ENCODE measurements around the gene SLC12A8. TPM values are rescaled to one million over a fixed set of nuclear protein-coding genes. Genes with fewer than 3 reads are reported as not detected.

Gene SLC12A8
- total RNA-seq, 1 donor from 2014 or later = 3.0 TPM

- DNase-seq (ENCODE audit: extremely low spot score, unreplicated experiment) = peak; percentile 77
- Mint-ChIP-seq H3K9me3 (ENCODE audit: unreplicated experiment) (no peaks in the 10 kb centered on the region), H3K27ac (ENCODE audit: unreplicated experiment) (no peak overlapping the region), H3K4me1 (ENCODE audit: unreplicated experiment) (peaks cover 12% of the 10 kb centered on the region), H3K4me3 (ENCODE audit: unreplicated experiment) (no peak overlapping the region), H3K36me3 (ENCODE audit: unreplicated experiment) (no peaks in the 10 kb centered on the region), H3K27me3 (ENCODE audit: unreplicated experiment) (no peaks in the 10 kb centered on the region)
- TF ChIP-seq CTCF (IDR thresholded peaks at IDR 0.05) = no peak
Measured at GRCh38 chr3:125194061-125194848, 18.3 kb downstream of the SLC12A8 start.

- Mint-ChIP-seq H3K4me3 (ENCODE audit: unreplicated experiment) (no peak overlapping the region), H3K4me1 (ENCODE audit: unreplicated experiment) (peaks cover 9% of the 10 kb centered on the region), H3K27me3 (ENCODE audit: unreplicated experiment) (no peaks in the 10 kb centered on the region), H3K27ac (ENCODE audit: unreplicated experiment) (no peak overlapping the region), H3K9me3 (ENCODE audit: unreplicated experiment) (no peaks in the 10 kb centered on the region), H3K36me3 (ENCODE audit: unreplicated experiment) (no peaks in the 10 kb centered on the region)
- TF ChIP-seq CTCF (IDR thresholded peaks at IDR 0.05) = no peak
- DNase-seq (ENCODE audit: extremely low spot score, unreplicated experiment) = no peak
Measured at GRCh38 chr3:125192190-125193035, 20.1 kb downstream of the SLC12A8 start.

- no peaks in the 10 kb centered on the region for H3K36me3 Mint-ChIP-seq (ENCODE audit: unreplicated experiment)
- no peak overlapping the region for H3K4me3 Mint-ChIP-seq (ENCODE audit: unreplicated experiment)
- no peaks in the 10 kb centered on the region for H3K27me3 Mint-ChIP-seq (ENCODE audit: unreplicated experiment)
- H3K9me3 Mint-ChIP-seq (ENCODE audit: unreplicated experiment) = no peaks in the 10 kb centered on the region
- no peak for DNase-seq (ENCODE audit: extremely low spot score, unreplicated experiment)
- peaks cover 14% of the 10 kb centered on the region for H3K4me1 Mint-ChIP-seq (ENCODE audit: unreplicated experiment)
- no peak for TF ChIP-seq CTCF (IDR thresholded peaks at IDR 0.05)
- no peak overlapping the region for H3K27ac Mint-ChIP-seq (ENCODE audit: unreplicated experiment)
Measured at GRCh38 chr3:125191730-125192129, 20.8 kb downstream of the SLC12A8 start.

- no peak for TF ChIP-seq CTCF (IDR thresholded peaks at IDR 0.05)
- H3K4me1 Mint-ChIP-seq (ENCODE audit: unreplicated experiment) = peaks cover 18% of the 10 kb centered on the region
- H3K9me3 Mint-ChIP-seq (ENCODE audit: unreplicated experiment) = no peaks in the 10 kb centered on the region
- H3K27ac Mint-ChIP-seq (ENCODE audit: unreplicated experiment) = no peak overlapping the region
- no peaks in the 10 kb centered on the region for H3K36me3 Mint-ChIP-seq (ENCODE audit: unreplicated experiment)
- no peak for DNase-seq (ENCODE audit: extremely low spot score, unreplicated experiment)
- no peak overlapping the region for H3K4me3 Mint-ChIP-seq (ENCODE audit: unreplicated experiment)
- no peaks in the 10 kb centered on the region for H3K27me3 Mint-ChIP-seq (ENCODE audit: unreplicated experiment)
Measured at GRCh38 chr3:125191256-125191655, 21.3 kb downstream of the SLC12A8 start.

GRCh38 chr3:125190786-125191185 is 21.8 kb downstream of the SLC12A8 start:
- DNase-seq (ENCODE audit: extremely low spot score, unreplicated experiment) = no peak
- H3K9me3 Mint-ChIP-seq (ENCODE audit: unreplicated experiment) = no peaks in the 10 kb centered on the region
- peaks cover 23% of the 10 kb centered on the region for H3K4me1 Mint-ChIP-seq (ENCODE audit: unreplicated experiment)
- H3K4me3 Mint-ChIP-seq (ENCODE audit: unreplicated experiment) = no peak overlapping the region
- no peak overlapping the region for H3K27ac Mint-ChIP-seq (ENCODE audit: unreplicated experiment)
- no peaks in the 10 kb centered on the region for H3K27me3 Mint-ChIP-seq (ENCODE audit: unreplicated experiment)
- H3K36me3 Mint-ChIP-seq (ENCODE audit: unreplicated experiment) = no peaks in the 10 kb centered on the region
- TF ChIP-seq CTCF (IDR thresholded peaks at IDR 0.05) = no peak

Data from osteocyte (in vitro differentiated cells).